NB4 (cell line): Measurements from ENCODE around the gene ROBO1.

Experiments used
- MAX ChIP-seq: IDR thresholded peaks from 2 replicates; pipeline ENCODE4 v1.6.1; 2011; ENCODE audit warnings: low read depth, low read length
- POLR2A ChIP-seq: IDR thresholded peaks from 2 replicates; pipeline ENCODE4 v1.6.1; 2011; ENCODE audit warnings: mild to moderate bottlenecking; ENCODE audit not compliant: insufficient read length; ENCODE audit errors: extremely low read depth
- TF ChIP-seq, protein P1 (sequence below): IDR thresholded peaks from one replicate; pipeline ENCODE4 v1.5.1; 2012; ENCODE audit warnings: low read depth, low read length

DNA sequence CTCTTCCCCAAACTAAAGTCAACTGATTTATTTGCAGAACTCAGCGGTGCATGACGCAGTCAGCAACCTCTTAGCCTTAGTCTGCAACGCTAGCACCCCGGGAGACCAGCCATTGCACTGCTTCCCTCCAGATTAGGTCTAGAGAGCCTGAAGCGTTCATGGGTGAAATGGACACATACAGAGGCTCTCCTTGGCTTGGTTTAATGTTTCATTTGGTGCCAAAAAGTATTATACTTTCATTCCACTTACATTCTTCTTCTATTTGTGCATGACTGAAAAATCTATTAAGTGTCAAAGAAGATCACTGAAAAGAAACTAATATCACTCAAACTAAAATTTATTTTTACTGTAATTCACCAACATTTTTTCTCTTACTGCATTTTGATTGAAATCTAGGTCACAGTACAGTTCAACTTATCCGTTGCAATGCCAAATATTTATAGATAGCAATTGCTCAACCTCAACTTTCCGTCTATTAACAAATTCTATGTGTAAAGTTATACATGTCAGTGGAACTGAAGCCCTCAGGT is 116.2 kb downstream of the ROBO1 start:
- TF ChIP-seq, protein P1, sequence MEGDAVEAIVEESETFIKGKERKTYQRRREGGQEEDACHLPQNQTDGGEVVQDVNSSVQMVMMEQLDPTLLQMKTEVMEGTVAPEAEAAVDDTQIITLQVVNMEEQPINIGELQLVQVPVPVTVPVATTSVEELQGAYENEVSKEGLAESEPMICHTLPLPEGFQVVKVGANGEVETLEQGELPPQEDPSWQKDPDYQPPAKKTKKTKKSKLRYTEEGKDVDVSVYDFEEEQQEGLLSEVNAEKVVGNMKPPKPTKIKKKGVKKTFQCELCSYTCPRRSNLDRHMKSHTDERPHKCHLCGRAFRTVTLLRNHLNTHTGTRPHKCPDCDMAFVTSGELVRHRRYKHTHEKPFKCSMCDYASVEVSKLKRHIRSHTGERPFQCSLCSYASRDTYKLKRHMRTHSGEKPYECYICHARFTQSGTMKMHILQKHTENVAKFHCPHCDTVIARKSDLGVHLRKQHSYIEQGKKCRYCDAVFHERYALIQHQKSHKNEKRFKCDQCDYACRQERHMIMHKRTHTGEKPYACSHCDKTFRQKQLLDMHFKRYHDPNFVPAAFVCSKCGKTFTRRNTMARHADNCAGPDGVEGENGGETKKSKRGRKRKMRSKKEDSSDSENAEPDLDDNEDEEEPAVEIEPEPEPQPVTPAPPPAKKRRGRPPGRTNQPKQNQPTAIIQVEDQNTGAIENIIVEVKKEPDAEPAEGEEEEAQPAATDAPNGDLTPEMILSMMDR, result no peak
- TF ChIP-seq POLR2A (no peak), MAX (no peak)
